Mesodermal cell (in vitro differentiated cells): Measurements from ENCODE around the gene BOD1L2.

ENCODE experiments used
- H3K27ac ChIP-seq: 2 replicates; pipeline ENCODE4 v1.7.0; 2013; ENCODE audit warnings: mild to moderate bottlenecking, low read depth, low read length, moderate library complexity; ENCODE audit not compliant: severe bottlenecking
- H3K36me3 ChIP-seq: 2 replicates; pipeline ENCODE4 v1.7.1; 2013; ENCODE audit warnings: mild to moderate bottlenecking, low read length, moderate library complexity; ENCODE audit not compliant: control insufficient read depth, insufficient read depth
- H3K4me1 ChIP-seq: one replicate; pipeline ENCODE4 v1.7.1; 2013; ENCODE audit warnings: mild to moderate bottlenecking, low read length; ENCODE audit not compliant: insufficient read depth, control insufficient read depth, poor library complexity, severe bottlenecking
- H3K4me3 ChIP-seq: 2 replicates; pipeline ENCODE4 v1.7.0; 2013; ENCODE audit warnings: low read length, control low read depth, mild to moderate bottlenecking; ENCODE audit not compliant: insufficient read depth, poor library complexity, severe bottlenecking; ENCODE audit errors: extremely low read depth
- H3K9me3 ChIP-seq: 2 replicates; pipeline ENCODE4 v1.7.1; 2013; ENCODE audit warnings: mild to moderate bottlenecking, low read length, moderate library complexity; ENCODE audit not compliant: control insufficient read depth
- WGBS, 2 experiments: methylation state at CpG; one replicate each; pipeline ENCODE4 v1.1.5; 2013; ENCODE audit warnings: missing lambda C conversion rate in 2 of 2; ENCODE audit not compliant: insufficient coverage in 2 of 2; 5-methylcytosine and 5-hydroxymethylcytosine counted together

The BOD1L2 gene

DNA sequence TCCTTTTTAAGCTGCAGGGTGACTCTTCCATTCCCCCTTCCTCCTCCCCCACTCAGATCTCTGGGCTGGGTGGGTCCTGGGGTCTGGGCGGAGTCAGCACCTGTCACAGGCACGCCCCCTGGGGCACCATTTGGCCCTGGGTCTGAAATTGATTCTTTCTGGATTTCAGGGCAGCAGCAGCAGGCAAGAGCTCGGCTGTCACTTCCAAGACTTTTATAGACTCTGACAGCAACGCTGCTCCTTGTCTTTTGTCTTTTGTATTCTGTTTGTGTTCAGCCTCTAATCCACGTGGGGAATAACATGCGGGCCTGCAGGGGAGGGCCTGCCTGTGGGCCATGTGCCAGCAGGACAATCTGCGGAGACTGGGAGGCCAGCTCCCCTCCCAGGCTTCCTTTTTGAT lies 3.9 kb downstream of the BOD1L2 start:
- Histone ChIP-seq H3K4me1 (no peaks in the 10 kb centered on the region), H3K4me3 (no peak overlapping the region), H3K36me3 (no peaks in the 10 kb centered on the region), H3K9me3 (no peaks in the 10 kb centered on the region), H3K27ac (no peak overlapping the region)
- 47 to 51% methylated on average over 2 to 7 of the region's 7 CpGs for WGBS, 2 experiments

DNA sequence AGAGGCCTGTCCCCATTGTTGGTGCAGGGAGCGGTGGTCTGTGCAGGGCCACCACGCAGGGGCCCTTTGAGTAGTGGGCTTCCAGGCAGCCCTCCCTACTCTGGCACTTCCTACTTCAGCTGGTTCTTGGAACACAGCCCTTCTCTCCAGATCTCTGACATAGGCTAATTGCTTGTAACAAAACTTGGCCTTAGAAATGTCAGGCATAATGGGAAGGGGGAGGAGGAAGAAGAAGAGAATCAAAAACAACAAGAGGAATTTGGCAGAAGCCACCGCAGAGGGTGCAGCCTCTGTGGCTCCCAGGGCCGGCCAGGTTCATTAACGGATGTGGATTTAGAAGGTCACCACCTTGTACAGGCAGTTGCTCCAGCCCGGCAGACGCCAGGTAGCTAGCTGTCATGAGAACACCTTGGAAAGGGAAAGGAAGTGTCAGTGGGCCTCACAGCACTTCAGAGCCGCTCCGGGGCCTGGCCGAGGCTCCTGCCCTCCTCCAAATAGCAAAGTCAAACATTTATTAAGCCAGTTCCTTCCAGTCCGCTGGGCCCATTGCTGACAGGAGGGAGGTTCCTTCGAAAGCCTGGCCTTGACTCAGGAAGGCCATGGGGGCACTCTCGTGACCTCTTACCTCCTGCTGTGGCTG lies 7.4 kb downstream of the BOD1L2 start:
- Histone ChIP-seq H3K36me3 (no peaks in the 10 kb centered on the region), H3K9me3 (no peaks in the 10 kb centered on the region), H3K4me3 (no peak overlapping the region), H3K4me1 (no peaks in the 10 kb centered on the region), H3K27ac (no peak overlapping the region)
- WGBS, 2 experiments, result 79 to 87% methylated on average over 10 to 11 of the region's 13 CpGs

DNA sequence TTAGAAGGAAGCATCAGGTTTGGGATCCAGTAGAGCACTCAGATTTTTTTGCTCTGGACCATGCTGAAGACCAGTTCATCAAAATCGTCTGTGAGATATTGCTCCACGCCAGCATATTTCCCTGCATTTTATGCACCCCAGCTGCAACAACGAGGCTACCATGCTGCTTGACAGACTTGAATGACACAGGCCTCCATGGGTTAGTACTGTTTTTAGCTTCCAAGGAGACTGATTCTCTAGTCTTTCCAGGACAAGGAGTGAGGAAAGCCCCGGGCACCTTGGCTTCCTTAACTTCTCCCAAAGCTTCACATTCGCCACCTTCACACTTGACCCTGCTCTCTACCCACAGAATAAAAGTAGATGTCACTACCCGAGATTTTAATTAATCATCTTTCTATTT lies 17.5 kb downstream of the BOD1L2 start:
- Histone ChIP-seq H3K4me1 (peaks cover 5% of the 10 kb centered on the region), H3K9me3 (peaks cover 4% of the 10 kb centered on the region), H3K27ac (no peak overlapping the region), H3K36me3 (no peaks in the 10 kb centered on the region), H3K4me3 (no peak overlapping the region)
- WGBS, 2 experiments, result 91 to 92% methylated on average over 4 to 5 of the region's 6 CpGs

DNA sequence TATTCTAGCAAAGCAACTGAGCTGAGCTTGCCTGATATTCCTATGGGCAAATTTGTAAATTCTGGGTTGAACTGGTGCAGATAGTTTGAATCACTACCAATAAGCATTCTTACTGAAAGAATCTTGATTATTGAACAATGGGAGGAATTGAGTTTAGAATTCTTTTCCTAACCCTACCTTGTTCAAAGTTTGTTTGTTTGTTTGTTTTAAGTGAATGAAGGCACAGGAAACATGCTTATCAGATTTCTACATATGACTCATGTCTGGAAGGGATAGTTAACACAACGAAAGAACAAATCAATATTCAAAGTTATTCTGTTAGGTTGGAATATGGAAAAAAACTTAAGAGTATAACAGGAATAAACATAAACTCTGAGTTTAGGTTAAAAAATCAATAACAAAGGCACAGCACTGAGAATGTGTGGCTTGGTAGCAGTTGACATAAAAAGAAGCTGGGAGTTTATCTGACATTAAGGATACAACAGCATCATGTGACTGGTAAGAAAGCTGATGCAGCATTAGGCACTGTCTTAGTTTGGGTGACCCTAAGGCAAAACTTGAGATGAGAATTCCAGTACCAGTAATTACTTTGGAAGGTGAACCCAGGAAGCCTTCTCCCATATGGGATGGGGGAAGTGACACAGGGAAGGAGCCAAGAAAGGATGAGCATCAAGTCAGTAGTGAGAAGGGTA lies 20.9 kb downstream of the BOD1L2 start:
- H3K9me3 ChIP-seq, result peaks cover 4% of the 10 kb centered on the region
- no CpG with 5 or more reads among the region's 1 CpG for WGBS, 2 experiments
- peak overlapping the region; percentile 24 for H3K27ac ChIP-seq
- no peak overlapping the region for H3K4me3 ChIP-seq
- no peaks in the 10 kb centered on the region for H3K36me3 ChIP-seq
- H3K4me1 ChIP-seq, result peaks cover 7% of the 10 kb centered on the region

DNA sequence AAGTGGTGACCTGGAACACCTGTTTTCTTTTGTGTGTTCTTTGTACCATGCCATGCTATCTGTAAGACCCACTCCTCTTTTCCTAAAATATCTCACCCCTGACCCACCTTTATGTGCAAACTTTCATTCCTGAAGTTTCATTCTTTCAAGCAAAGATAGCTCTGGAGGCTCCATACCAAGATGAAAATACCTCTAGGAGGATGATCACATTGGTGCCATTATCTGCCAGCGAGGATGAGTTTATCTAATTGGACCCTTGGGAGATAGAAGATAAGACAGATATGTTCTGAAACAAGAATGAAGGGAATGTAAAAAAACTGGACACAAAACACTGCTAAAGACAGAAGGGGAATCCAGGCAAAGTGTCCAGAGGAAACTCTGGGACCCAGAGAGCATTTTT lies 24.1 kb downstream of the BOD1L2 start:
- no peak overlapping the region for H3K27ac ChIP-seq
- WGBS, 2 experiments, result no CpG with 5 or more reads among the region's 1 CpG

DNA sequence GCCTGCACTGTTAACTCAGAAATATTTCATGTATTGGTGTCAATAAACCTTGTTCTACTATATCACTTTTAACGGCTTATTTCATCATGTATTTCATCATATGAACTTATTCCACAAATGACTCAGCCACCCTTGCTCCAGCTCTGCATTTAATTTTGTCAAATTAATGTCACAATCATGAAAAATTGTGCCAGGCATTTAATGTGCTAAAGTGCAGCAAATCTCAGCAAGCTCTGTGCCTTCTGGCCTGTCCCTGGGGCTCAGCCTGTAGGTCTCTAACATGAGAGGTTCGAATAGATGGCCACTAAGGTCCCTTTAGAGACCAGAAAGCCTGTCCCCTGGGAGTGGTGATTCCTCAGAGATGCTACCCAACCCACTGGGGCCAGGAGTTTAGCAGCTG lies 28.6 kb downstream of the BOD1L2 start:
- Histone ChIP-seq H3K36me3 (no peaks in the 10 kb centered on the region), H3K9me3 (peaks cover 5% of the 10 kb centered on the region), H3K27ac (no peak overlapping the region), H3K4me1 (peaks cover 2% of the 10 kb centered on the region), H3K4me3 (no peak overlapping the region)
- WGBS, 2 experiments, result 78 to 84% methylated on average over 1 to 2 of the region's 2 CpGs

More for the DNA sequence above, 24.1 kb downstream of the BOD1L2 start:
- Histone ChIP-seq H3K4me1 (peaks cover 7% of the 10 kb centered on the region), H3K4me3 (no peak overlapping the region), H3K36me3 (no peaks in the 10 kb centered on the region), H3K9me3 (peaks cover 5% of the 10 kb centered on the region)

DNA sequence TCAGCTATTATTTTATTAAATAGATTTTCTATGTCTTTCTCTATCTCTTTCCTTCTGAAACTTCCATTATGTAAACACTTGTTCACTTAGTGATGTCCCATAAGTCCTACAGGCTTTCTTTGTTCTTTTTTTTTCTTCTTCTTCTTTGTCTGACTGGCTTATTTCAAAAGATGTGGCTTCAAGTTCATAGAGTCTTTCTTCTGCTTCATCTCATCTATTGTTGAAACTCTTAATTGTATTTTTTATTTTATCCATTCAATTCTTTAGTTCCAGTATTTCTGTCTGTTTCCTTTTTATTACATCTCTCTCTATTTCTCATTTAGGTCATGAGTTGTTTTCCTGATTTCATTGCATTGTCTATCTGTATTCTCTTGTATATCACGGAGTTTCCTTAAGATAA lies 38.5 kb downstream of the BOD1L2 start:
- WGBS, 2 experiments, result no CpG with 5 or more reads among the region's 1 CpG
- Histone ChIP-seq H3K4me1 (no peaks in the 10 kb centered on the region), H3K4me3 (no peak overlapping the region), H3K27ac (no peak overlapping the region), H3K36me3 (no peaks in the 10 kb centered on the region), H3K9me3 (peaks cover 20% of the 10 kb centered on the region)

DNA sequence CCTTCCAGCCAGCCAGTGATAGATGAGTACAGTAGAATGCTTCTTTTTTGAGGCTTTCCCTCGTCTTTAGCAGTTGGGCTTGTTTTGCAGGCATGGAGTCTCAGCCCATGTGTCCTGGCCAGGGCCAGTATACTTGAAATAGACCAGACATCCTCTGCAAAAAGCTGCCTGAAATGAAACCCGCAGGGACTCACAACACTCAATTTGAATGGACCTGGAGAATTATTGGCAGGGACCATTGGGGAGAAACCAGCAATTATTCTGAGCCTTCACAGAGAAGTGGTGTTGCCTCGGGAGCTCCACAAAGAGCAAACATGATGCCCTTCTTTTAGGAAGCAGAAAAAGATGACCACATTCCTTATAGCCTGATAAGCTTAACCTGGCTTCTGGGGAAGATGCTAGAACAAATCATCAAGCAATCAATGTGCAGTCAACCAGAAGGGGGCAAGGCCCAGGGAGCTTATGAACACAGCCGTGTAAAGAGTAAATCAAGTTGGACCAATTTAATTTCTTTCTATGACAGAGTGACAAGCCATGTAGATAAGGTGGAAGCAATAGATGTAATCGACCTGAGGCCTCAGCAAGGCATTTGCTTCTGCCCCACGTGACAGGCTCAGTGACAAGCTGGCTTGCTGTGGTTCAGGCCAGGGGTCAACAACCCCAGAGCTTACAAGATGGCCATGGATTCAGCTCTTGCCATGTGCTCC lies 42.1 kb downstream of the BOD1L2 start:
- Histone ChIP-seq H3K4me1 (no peaks in the 10 kb centered on the region), H3K27ac (no peak overlapping the region), H3K36me3 (no peaks in the 10 kb centered on the region), H3K4me3 (no peak overlapping the region), H3K9me3 (peaks cover 12% of the 10 kb centered on the region)
- WGBS, 2 experiments, result 77 to 90% methylated on average over 4 to 6 of the region's 6 CpGs

DNA sequence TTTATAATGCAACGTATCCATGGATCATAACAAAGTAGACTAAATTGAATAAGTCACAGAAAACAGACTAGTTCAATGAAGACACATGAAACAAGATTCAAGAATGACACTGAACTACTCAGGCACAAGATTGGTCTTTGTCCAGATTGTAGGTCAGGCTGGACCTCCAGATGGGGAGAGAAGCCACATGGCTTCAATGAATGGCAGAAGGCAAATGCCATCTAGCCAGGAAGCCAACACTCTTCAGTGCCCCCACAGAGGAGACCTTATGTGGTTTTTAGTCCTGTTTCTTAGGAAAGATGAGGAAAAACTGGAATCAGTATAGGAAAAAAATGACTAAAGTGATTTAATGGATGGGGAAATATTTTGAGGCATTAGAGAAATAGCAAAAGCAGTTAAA lies 43.1 kb downstream of the BOD1L2 start:
- H3K4me1 ChIP-seq, result no peaks in the 10 kb centered on the region
- no CpG with 5 or more reads among the region's 1 CpG for WGBS, 2 experiments
- no peak overlapping the region for H3K27ac ChIP-seq
- no peak overlapping the region for H3K4me3 ChIP-seq
- H3K9me3 ChIP-seq, result peaks cover 6% of the 10 kb centered on the region
- no peaks in the 10 kb centered on the region for H3K36me3 ChIP-seq

DNA sequence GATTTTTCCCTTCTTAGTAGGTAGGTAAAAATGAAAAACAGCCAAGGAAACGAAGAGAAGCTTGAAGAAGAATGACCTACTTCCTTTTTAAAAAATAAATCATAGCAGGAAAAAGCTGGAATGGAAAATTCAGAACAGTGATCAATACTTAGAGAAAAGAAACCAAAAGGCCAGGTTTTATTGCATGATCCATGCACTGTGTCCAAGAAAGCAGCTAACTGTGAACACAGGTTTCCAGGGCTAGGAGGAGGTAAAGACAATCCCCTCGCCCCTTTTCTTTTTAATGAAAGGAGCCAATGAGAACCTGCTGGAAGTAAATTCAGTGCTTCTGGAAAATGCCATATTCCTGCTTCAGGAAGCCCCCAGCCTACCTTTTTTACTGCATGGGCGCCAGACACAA lies 47.2 kb downstream of the BOD1L2 start:
- 50 to 100% methylated on average over 1 of the region's 3 CpGs for WGBS, 2 experiments

DNA sequence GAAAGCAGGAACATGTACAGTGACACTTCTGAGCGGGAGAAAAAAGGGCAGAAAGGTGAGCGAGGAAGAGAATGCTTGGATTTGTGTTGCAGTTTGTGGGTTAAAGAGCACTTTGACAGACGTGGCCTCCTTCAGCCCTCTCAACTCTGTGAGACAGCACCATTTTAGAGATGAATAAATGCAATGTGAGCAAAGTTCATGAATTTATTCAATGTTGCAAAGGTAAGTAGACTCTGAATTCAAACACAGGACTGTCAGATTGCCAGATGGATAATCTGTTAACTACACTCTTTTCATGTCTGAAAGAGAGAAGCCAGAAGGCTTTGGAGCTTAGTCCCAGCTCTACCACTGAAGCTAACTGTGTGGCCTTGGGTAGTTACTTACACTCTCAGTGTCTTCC lies 47.7 kb downstream of the BOD1L2 start:
- no peak overlapping the region for H3K4me3 ChIP-seq
- 89 to 92% methylated on average over 3 of the region's 3 CpGs for WGBS, 2 experiments
- no peaks in the 10 kb centered on the region for H3K4me1 ChIP-seq

More for the DNA sequence above, 47.2 kb downstream of the BOD1L2 start:
- Histone ChIP-seq H3K4me1 (no peaks in the 10 kb centered on the region), H3K27ac (no peak overlapping the region), H3K36me3 (no peaks in the 10 kb centered on the region), H3K4me3 (no peak overlapping the region), H3K9me3 (no peaks in the 10 kb centered on the region)

More for the DNA sequence above, 47.7 kb downstream of the BOD1L2 start:
- Histone ChIP-seq H3K9me3 (no peaks in the 10 kb centered on the region), H3K36me3 (no peaks in the 10 kb centered on the region), H3K27ac (no peak overlapping the region)
